HG02571 (cell line): ENCODE results near the gene PRAMEF17.
"Not testable (repeated sequence)": the region's sequence is repeated elsewhere in the genome, so short reads cannot be mapped to it uniquely, and the experiment has no call there.

Experiments used
- ATAC-seq: cut with Tn5 transposase; IDR thresholded peaks from one replicate; pipeline ENCODE4 v1.9.1; 2021; ENCODE audit warnings: mild to moderate bottlenecking, moderate library complexity; ENCODE audit not compliant: unreplicated experiment

PRAMEF17 gene

GRCh38 chr1:13389332-13389731, at the start of gene PRAMEF17:
PRAMEF17 (plus strand) TSS chr1:13389632; CDS start chr1:13389658, 26 bp downstream.
- ATAC-seq = not testable (repeated sequence)

- ATAC-seq = not testable (repeated sequence)
These were observed 46.9 kb upstream of the PRAMEF17 start for GRCh38 chr1:13342496-13342895.

- not testable (repeated sequence) for ATAC-seq
These were observed 42.4 kb upstream of the PRAMEF17 start, which contains the start of gene PRAMEF14 for GRCh38 chr1:13347034-13347433. PRAMEF14 (minus strand) TSS chr1:13347134; CDS start chr1:13345314, 1,820 bp downstream.

GRCh38 chr1:13353476-13353875, 36.0 kb upstream of the PRAMEF17 start:
- not testable (repeated sequence) for ATAC-seq

- not testable (repeated sequence) for ATAC-seq
These were observed 35.0 kb upstream of the PRAMEF17 start for GRCh38 chr1:13354475-13354874.

- ATAC-seq = not testable (repeated sequence)
These were observed 32.7 kb upstream of the PRAMEF17 start for GRCh38 chr1:13356774-13357173.

GRCh38 chr1:13362364-13362763, 27.1 kb upstream of the PRAMEF17 start:
- ATAC-seq = not testable (repeated sequence)

- not testable (repeated sequence) for ATAC-seq
These were observed 24.5 kb upstream of the PRAMEF17 start for GRCh38 chr1:13364928-13365327.

- not testable (repeated sequence) for ATAC-seq
These were observed 22.9 kb upstream of the PRAMEF17 start for GRCh38 chr1:13366536-13366935.

GRCh38 chr1:13368544-13368943, 20.9 kb upstream of the PRAMEF17 start:
- not testable (repeated sequence) for ATAC-seq

- not testable (repeated sequence) for ATAC-seq
These were observed 10.4 kb upstream of the PRAMEF17 start for GRCh38 chr1:13378983-13379382.

- not testable (repeated sequence) for ATAC-seq
These were observed 9.1 kb upstream of the PRAMEF17 start for GRCh38 chr1:13380380-13380779.

- ATAC-seq = not testable (repeated sequence)
These were observed 3.6 kb downstream of the PRAMEF17 start for GRCh38 chr1:13393004-13393403.

- ATAC-seq = not testable (repeated sequence)
These were observed 5.3 kb downstream of the PRAMEF17 start for GRCh38 chr1:13394761-13395160.

GRCh38 chr1:13395311-13395710, 5.9 kb downstream of the PRAMEF17 start:
- not testable (repeated sequence) for ATAC-seq

GRCh38 chr1:13407811-13408210, 18.4 kb downstream of the PRAMEF17 start:
- ATAC-seq = no peak

GRCh38 chr1:13410150-13410549, 20.7 kb downstream of the PRAMEF17 start, which contains the start of gene PRAMEF20:
PRAMEF20 (plus strand) TSS chr1:13410450; CDS start chr1:13416355, 5,905 bp downstream.
- not testable (repeated sequence) for ATAC-seq

GRCh38 chr1:13430495-13430894, 41.1 kb downstream of the PRAMEF17 start:
- no peak for ATAC-seq

- no peak for ATAC-seq
These were observed 42.8 kb downstream of the PRAMEF17 start for GRCh38 chr1:13432251-13432650.

GRCh38 chr1:13433694-13434358, 44.4 kb downstream of the PRAMEF17 start:
- not testable (repeated sequence) for ATAC-seq

GRCh38 chr1:13435458-13435857, 46.0 kb downstream of the PRAMEF17 start:
- ATAC-seq = no peak

GRCh38 chr1:13439104-13439783, 49.8 kb downstream of the PRAMEF17 start:
- ATAC-seq = not testable (repeated sequence)
